DOHH2 (cell line): Measurements from ENCODE around the gene IFITM2.

Source experiments
- H3F3A ChIP-seq: fragments of 200-600 bp; sonication (generic), shearing (Covaris generic); 2 replicates; pipeline ENCODE4 v1.6.0; 2016; ENCODE audit warnings: antibody characterized with exemption, mild to moderate bottlenecking; ENCODE audit not compliant: control insufficient read depth, insufficient read depth
- H3K27ac ChIP-seq: fragments of 200-600 bp; sonication (generic); 2 replicates; pipeline ENCODE4 v1.5.1; 2014; ENCODE audit warnings: low read depth, mild to moderate bottlenecking, low read length, moderate library complexity
- H3K27me3 ChIP-seq: fragments of 200-600 bp; sonication (generic); 2 replicates; pipeline ENCODE4 v1.6.1; 2014; ENCODE audit warnings: mild to moderate bottlenecking, low read length, mixed read lengths; ENCODE audit not compliant: control insufficient read depth
- H3K36me3 ChIP-seq: fragments of 200-600 bp; sonication (generic); 2 replicates; pipeline ENCODE4 v1.6.1; 2014; ENCODE audit warnings: mild to moderate bottlenecking, low read length, moderate library complexity, mixed read lengths; ENCODE audit not compliant: control insufficient read depth
- H3K4me1 ChIP-seq: fragments of 200-600 bp; sonication (generic); 2 replicates; pipeline ENCODE4 v1.6.1; 2014; ENCODE audit warnings: mild to moderate bottlenecking, low read length, mixed read lengths; ENCODE audit not compliant: control insufficient read depth
- H3K4me2 ChIP-seq: fragments of 200-600 bp; sonication (generic); 2 replicates; pipeline ENCODE4 v1.6.0; 2014; ENCODE audit warnings: mild to moderate bottlenecking, low read length, moderate library complexity
- H3K4me3 ChIP-seq: fragments of 200-600 bp; sonication (generic); 2 replicates; pipeline ENCODE4 v1.5.1; 2014; ENCODE audit warnings: mild to moderate bottlenecking, low read length, mixed read lengths
- H3K79me2 ChIP-seq: fragments of 200-600 bp; sonication (generic); 2 replicates; pipeline ENCODE4 v1.6.1; 2014; ENCODE audit warnings: mild to moderate bottlenecking, low read length, mixed read lengths; ENCODE audit not compliant: control insufficient read depth
- H3K9me2 ChIP-seq: fragments of 200-600 bp; sonication (generic); replicated peaks from 2 replicates; pipeline ENCODE4 v1.6.1; 2014; ENCODE audit warnings: mild to moderate bottlenecking, low read length, mixed read lengths; ENCODE audit not compliant: control insufficient read depth
- H3K9me3 ChIP-seq: fragments of 200-600 bp; sonication (generic); 2 replicates; pipeline ENCODE4 v1.6.1; 2014; ENCODE audit warnings: antibody characterized with exemption, low read length, mixed read lengths; ENCODE audit not compliant: control insufficient read depth, insufficient read depth
- H4K20me1 ChIP-seq: fragments of 200-600 bp; sonication (generic); 2 replicates; pipeline ENCODE4 v1.6.0; 2014; ENCODE audit warnings: low read depth, mild to moderate bottlenecking, antibody characterized with exemption, low read length, moderate library complexity; ENCODE audit not compliant: control insufficient read depth, insufficient read depth
- EZH2phosphoT487 ChIP-seq: fragments of 200-600 bp; sonication (generic); IDR thresholded peaks from 2 replicates; pipeline ENCODE4 v1.6.1; 2017; ENCODE audit warnings: borderline replicate concordance, mild to moderate bottlenecking, antibody characterized with exemption, low read length, moderate library complexity, mixed read lengths
- TF ChIP-seq, protein P1 (sequence below): fragments of 200-600 bp; sonication (generic); IDR thresholded peaks from one replicate; pipeline ENCODE4 v1.5.1; 2014; ENCODE audit warnings: antibody characterized with exemption, mild to moderate bottlenecking, low read depth, low read length; ENCODE audit not compliant: poor library complexity, severe bottlenecking

The IFITM2 gene

DNA sequence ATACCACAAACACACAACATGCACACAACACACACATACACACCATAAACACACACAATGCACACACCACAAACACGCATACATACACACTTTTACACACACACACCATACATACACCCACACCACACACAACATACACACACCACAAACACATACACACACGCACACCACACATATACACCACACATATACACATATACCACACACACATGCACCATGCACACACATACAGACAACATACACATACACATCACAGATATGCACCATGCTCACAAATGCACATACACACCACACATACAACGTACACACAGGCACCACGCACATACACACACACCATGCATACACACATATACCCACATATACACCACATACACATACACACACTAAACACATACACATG lies 50.0 kb downstream of the IFITM2 start:
- Histone ChIP-seq H3F3A (peaks cover 24% of the 10 kb centered on the region), H3K79me2 (no peaks in the 10 kb centered on the region), H3K9me2 (no peaks in the 10 kb centered on the region), H3K9me3 (peaks cover 7% of the 10 kb centered on the region; the same call in 1 of the 2 replicates), H3K36me3 (no peaks in the 10 kb centered on the region), H3K4me1 (peaks cover 19% of the 10 kb centered on the region), H3K27ac (no peak overlapping the region), H4K20me1 (no peaks in the 10 kb centered on the region), H3K4me3 (no peak overlapping the region), H3K4me2 (no peak overlapping the region), H3K27me3 (peaks cover 7% of the 10 kb centered on the region; the same call in 1 of the 2 replicates)
- TF ChIP-seq EZH2phosphoT487 = no peak
- TF ChIP-seq, protein P1, sequence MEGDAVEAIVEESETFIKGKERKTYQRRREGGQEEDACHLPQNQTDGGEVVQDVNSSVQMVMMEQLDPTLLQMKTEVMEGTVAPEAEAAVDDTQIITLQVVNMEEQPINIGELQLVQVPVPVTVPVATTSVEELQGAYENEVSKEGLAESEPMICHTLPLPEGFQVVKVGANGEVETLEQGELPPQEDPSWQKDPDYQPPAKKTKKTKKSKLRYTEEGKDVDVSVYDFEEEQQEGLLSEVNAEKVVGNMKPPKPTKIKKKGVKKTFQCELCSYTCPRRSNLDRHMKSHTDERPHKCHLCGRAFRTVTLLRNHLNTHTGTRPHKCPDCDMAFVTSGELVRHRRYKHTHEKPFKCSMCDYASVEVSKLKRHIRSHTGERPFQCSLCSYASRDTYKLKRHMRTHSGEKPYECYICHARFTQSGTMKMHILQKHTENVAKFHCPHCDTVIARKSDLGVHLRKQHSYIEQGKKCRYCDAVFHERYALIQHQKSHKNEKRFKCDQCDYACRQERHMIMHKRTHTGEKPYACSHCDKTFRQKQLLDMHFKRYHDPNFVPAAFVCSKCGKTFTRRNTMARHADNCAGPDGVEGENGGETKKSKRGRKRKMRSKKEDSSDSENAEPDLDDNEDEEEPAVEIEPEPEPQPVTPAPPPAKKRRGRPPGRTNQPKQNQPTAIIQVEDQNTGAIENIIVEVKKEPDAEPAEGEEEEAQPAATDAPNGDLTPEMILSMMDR = no peak

DNA sequence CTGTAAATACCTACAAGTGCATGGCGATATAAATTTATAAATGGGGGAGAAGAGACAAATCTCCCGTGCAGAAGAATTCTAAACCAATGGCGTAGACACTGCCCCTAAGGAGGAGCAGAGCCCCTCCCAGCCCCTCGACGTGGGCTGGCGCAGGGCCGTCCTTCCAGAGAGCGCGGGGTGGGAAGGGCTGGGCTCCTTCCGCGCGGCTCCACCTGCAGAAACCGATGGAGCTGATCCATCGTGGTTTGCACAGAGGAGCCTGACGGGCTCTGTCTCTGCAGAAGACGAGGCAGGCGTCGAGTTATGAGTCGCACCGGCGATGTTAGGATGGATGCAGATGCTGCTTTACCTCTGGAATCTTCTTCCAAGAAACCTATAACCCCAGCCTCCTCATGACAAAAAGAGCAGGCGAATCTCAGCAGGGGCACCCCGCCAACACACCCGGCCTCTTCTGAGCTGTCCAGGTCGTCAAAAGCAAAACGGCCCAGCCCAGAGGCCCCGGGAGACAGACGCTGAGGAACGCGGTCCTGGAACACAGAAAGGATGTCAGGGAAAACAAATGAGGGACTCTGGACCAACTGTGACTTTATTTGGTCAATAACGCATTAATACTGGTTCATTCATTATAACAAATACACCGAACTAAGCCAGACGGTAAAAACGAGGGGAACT lies 50.6 kb downstream of the IFITM2 start:
- Histone ChIP-seq H3K36me3 (no peaks in the 10 kb centered on the region), H3K9me2 (no peaks in the 10 kb centered on the region), H3K9me3 (peaks cover 7% of the 10 kb centered on the region; the same call in 1 of the 2 replicates), H3K27me3 (peaks cover 7% of the 10 kb centered on the region; the same call in 1 of the 2 replicates), H3F3A (peaks cover 24% of the 10 kb centered on the region), H3K79me2 (no peaks in the 10 kb centered on the region), H3K4me2 (no peak overlapping the region), H3K4me1 (peaks cover 19% of the 10 kb centered on the region), H3K4me3 (no peak overlapping the region), H4K20me1 (no peaks in the 10 kb centered on the region), H3K27ac (no peak overlapping the region)
- TF ChIP-seq, protein P1 = no peak
- TF ChIP-seq EZH2phosphoT487 = no peak
